PFSK-1 (cell line): ENCODE data around the gene CEACAM6.

ENCODE experiments used
- FOXP2 ChIP-seq: optimal IDR thresholded peaks from 2 replicates; pipeline ENCODE3; 2011; ENCODE audit warnings: borderline replicate concordance, control low read depth, inconsistent platforms; ENCODE audit not compliant: insufficient read depth; ENCODE audit errors: extremely low read length, extremely low read depth
- POLR2AphosphoS5 ChIP-seq: IDR thresholded peaks from 2 replicates; pipeline ENCODE4 v1.6.1; 2012; ENCODE audit warnings: low read depth, mild to moderate bottlenecking, control low read depth, low read length, moderate library complexity
- SIN3A ChIP-seq: IDR thresholded peaks from 2 replicates; pipeline ENCODE4 v1.6.1; 2012; ENCODE audit warnings: mild to moderate bottlenecking, low read length, moderate library complexity, borderline replicate concordance; ENCODE audit not compliant: insufficient read depth
- TAF1 ChIP-seq: IDR thresholded peaks from 2 replicates; pipeline ENCODE4 v1.6.1; 2012; ENCODE audit warnings: low read length, control low read depth, borderline replicate concordance; ENCODE audit not compliant: insufficient read depth
- TF ChIP-seq, protein P1 (sequence below), 2 experiments: IDR thresholded peaks; 2 replicates each; pipeline versions ENCODE4 v1.6.1 to v1.8.0; 2011 to 2012; ENCODE audit warnings: low read depth in 2 of 2, low read length in 2 of 2, control low read depth in 1 of 2, inconsistent platforms in 1 of 2, mild to moderate bottlenecking in 1 of 2, moderate library complexity in 1 of 2; ENCODE audit not compliant: insufficient read depth in 1 of 2

Gene CEACAM6

DNA sequence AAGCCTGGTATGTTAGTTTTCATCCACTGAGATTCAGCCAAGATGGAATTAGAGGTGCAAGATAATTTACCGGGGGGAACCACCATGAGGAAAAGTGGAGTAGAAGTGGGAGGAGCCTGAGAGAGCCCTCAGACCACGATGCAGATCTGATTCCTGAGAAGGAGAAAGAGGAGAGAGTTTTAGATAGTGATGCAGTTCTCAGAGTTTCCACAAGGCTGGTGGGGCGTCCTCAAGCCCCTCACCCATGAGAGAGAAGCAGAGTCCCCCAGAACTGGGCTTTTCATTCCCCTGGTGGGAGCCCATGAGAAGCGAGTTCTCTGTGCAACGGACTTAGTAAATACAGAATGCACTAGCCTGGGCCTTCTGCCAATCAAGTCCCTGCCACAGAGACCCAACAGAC is 28.8 kb upstream of the CEACAM6 start:
- TF ChIP-seq, protein P1, sequence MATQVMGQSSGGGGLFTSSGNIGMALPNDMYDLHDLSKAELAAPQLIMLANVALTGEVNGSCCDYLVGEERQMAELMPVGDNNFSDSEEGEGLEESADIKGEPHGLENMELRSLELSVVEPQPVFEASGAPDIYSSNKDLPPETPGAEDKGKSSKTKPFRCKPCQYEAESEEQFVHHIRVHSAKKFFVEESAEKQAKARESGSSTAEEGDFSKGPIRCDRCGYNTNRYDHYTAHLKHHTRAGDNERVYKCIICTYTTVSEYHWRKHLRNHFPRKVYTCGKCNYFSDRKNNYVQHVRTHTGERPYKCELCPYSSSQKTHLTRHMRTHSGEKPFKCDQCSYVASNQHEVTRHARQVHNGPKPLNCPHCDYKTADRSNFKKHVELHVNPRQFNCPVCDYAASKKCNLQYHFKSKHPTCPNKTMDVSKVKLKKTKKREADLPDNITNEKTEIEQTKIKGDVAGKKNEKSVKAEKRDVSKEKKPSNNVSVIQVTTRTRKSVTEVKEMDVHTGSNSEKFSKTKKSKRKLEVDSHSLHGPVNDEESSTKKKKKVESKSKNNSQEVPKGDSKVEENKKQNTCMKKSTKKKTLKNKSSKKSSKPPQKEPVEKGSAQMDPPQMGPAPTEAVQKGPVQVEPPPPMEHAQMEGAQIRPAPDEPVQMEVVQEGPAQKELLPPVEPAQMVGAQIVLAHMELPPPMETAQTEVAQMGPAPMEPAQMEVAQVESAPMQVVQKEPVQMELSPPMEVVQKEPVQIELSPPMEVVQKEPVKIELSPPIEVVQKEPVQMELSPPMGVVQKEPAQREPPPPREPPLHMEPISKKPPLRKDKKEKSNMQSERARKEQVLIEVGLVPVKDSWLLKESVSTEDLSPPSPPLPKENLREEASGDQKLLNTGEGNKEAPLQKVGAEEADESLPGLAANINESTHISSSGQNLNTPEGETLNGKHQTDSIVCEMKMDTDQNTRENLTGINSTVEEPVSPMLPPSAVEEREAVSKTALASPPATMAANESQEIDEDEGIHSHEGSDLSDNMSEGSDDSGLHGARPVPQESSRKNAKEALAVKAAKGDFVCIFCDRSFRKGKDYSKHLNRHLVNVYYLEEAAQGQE (IDR thresholded peaks at IDR 0.05; ENCODE audit: insufficient read depth in 1 of 2, low read depth in 2 of 2, low read length in 2 of 2), result no peak
- TF ChIP-seq POLR2AphosphoS5 (no peak), SIN3A (no peak), TAF1 (no peak), FOXP2 (no peak)

DNA sequence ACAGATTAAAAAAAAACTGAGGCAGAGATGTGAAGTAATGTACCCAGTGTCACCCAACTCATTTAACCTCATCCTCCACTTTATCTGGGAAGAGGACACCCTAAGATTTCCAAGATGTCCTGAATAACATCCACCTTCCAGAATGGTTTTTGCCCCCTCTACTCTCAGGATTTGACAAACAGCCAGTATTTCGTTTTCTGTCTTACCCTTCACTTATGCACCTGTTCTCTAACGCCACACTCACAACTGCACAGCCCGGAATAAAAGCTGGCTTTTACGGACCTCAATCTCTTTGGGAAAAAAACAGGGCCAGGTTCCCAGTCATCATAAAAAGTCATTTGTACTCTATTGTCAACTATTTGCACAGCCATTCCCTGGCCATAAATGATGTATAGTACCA is 21.2 kb upstream of the CEACAM6 start:
- TF ChIP-seq, protein P1 (IDR thresholded peaks at IDR 0.05; ENCODE audit: insufficient read depth in 1 of 2, low read depth in 2 of 2, low read length in 2 of 2), result no peak
- TF ChIP-seq SIN3A (no peak), FOXP2 (no peak), POLR2AphosphoS5 (no peak), TAF1 (no peak)

DNA sequence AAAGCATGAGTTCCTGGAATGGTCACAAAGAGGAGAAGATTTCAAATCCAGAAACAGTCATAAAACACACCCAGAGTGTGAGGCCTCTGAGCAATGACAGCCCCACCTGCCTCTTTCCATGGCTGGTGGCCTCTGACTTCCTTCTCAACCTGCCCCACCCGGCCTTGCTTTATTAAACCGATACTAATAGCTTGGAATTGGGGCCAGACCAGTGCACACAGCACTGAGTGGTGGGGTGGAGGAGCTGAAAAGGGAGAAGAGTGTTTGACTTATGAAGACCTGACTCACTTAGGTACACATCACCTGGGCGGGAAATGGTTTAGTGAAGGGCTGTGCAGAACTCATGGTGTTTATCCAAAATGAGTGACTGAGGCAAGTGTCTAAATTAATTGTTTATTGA is 20.7 kb upstream of the CEACAM6 start:
- TF ChIP-seq, protein P1 (IDR thresholded peaks at IDR 0.05; ENCODE audit: insufficient read depth in 1 of 2, low read depth in 2 of 2, low read length in 2 of 2), result no peak
- TF ChIP-seq POLR2AphosphoS5 (no peak), FOXP2 (no peak), SIN3A (no peak)

DNA sequence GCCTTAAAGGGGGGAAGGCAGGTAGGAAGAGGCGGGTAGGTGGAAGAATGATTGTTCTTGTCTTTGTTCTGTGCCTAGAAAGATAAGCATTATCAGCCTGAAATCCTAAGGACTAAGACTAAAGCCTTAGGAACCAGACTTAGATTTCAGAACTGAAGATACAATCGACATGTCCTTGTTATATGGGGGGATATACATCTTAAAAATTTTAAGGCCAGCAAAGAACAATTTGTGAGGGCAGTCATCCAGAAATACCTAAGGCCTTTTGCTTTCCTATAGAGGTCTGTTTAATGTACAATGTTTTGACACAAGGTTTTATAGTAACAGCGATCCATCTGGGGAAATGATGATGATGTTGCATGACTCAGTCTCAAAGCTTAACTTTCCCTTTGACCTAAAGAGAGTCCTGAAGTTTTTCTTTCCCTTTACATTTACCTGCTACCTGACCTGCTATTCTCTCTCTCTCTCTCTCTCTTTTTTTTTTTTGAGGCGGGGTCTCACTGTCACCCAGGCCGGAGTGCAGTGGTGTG is 20.2 kb upstream of the CEACAM6 start:
- TF ChIP-seq SIN3A, result no peak
- TF ChIP-seq, protein P1 (IDR thresholded peaks at IDR 0.05; ENCODE audit: insufficient read depth in 1 of 2, low read depth in 2 of 2, low read length in 2 of 2), result no peak
- TF ChIP-seq TAF1, result no peak
- TF ChIP-seq POLR2AphosphoS5, result no peak
- no peak for TF ChIP-seq FOXP2

DNA sequence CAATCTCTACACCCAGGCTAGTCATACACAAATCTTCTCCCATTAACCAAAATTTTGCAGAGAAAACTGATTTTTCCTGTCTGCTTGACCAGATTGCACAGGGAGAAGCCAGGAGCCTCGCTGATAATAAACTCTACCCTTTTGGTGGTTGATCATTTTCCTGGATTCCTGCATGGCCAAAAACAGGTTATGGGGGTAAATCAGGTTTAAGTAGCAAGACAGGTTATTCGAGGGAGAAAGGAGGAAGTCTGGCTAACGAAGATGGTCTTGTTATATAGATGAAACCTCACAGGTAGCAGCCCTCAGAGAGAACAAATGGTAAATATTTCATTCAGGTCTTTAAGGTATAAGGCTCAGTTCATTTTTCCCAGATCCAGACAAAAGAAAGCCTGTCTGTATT is 16.0 kb upstream of the CEACAM6 start:
- TF ChIP-seq TAF1 (no peak), SIN3A (no peak), FOXP2 (no peak), POLR2AphosphoS5 (no peak)
- TF ChIP-seq, protein P1 (IDR thresholded peaks at IDR 0.05; ENCODE audit: insufficient read depth in 1 of 2, low read depth in 2 of 2, low read length in 2 of 2), result no peak
